PC-3 (cell line): Measurements from ENCODE around the gene PTGR2. TPM values are rescaled to one million over a fixed set of nuclear protein-coding genes. Genes with fewer than 3 reads are reported as not detected.
"Not testable (repeated sequence)": the region's sequence is repeated elsewhere in the genome, so short reads cannot be mapped to it uniquely, and the experiment has no call there.

ENCODE experiments used
- ATAC-seq: fragments of 200-7000 bp; cut with Tn5 transposase; 2 replicates; pipeline ENCODE4 v1.9.1; 2020; ENCODE audit warnings: mild to moderate bottlenecking, moderate library complexity
- BruUV-seq: library from RNA; stranded (reverse); fragments of 400-500 nt; replicated peaks from 2 replicates; lab custom pipeline; 2021; lab: Mats Ljungman, UMichigan
- CTCF ChIA-PET: fragments of 300-600 bp; sonication (Branson Sonifier 250); formaldehyde crosslinking; loops from one replicate; lab custom pipeline; 2022; ENCODE audit warnings: antibody characterized with exemption; lab: Charles Lee
- POLR2A ChIA-PET: fragments of 300-600 bp; sonication (Branson Sonifier 250); formaldehyde crosslinking; loops from one replicate; lab custom pipeline; 2022; ENCODE audit warnings: antibody characterized with exemption; ENCODE audit not compliant: unreplicated experiment; lab: Charles Lee
- DNase-seq: peaks from one replicate; pipeline ENCODE4 v3.0.0-alpha.2; 2015
- H2AFZ ChIP-seq: fragments of 300-600 bp; sonication (generic); 2 replicates; pipeline ENCODE4 v1.6.0; 2016; ENCODE audit warnings: antibody characterized with exemption, low read length
- H3F3A ChIP-seq: fragments of 300-600 bp; sonication (generic); one replicate; pipeline ENCODE4 v1.6.0; 2017; ENCODE audit warnings: antibody characterized with exemption, low read length, control low read depth, mild to moderate bottlenecking; ENCODE audit not compliant: unreplicated experiment
- H3K27ac ChIP-seq: fragments of 300-600 bp; sonication (generic); 2 replicates; pipeline ENCODE4 v1.5.1; 2016; ENCODE audit warnings: mild to moderate bottlenecking, low read length
- H3K27me3 ChIP-seq: fragments of 300-600 bp; sonication (generic); 2 replicates; pipeline ENCODE4 v1.6.1; 2016; ENCODE audit warnings: low read length, mixed read lengths
- H3K36me3 ChIP-seq: fragments of 300-600 bp; sonication (generic); 2 replicates; pipeline ENCODE4 v1.6.1; 2016; ENCODE audit warnings: low read depth, mixed run types, low read length, mixed read lengths
- H3K4me1 ChIP-seq: fragments of 300-600 bp; sonication (generic); 2 replicates; pipeline ENCODE4 v1.5.1; 2016; ENCODE audit warnings: low read length; ENCODE audit not compliant: insufficient read depth
- H3K4me2 ChIP-seq: fragments of 300-600 bp; sonication (generic); 2 replicates; pipeline ENCODE4 v1.6.0; 2016; ENCODE audit warnings: low read length
- H3K4me3 ChIP-seq: fragments of 300-600 bp; sonication (generic); 2 replicates; pipeline ENCODE4 v1.5.1; 2016; ENCODE audit warnings: mild to moderate bottlenecking, low read length, mixed read lengths
- H3K79me2 ChIP-seq: fragments of 300-600 bp; sonication (generic); 2 replicates; pipeline ENCODE4 v1.6.1; 2017; ENCODE audit warnings: low read length, mixed read lengths
- H3K9ac ChIP-seq: fragments of 300-600 bp; sonication (generic); 2 replicates; pipeline ENCODE4 v1.6.0; 2016; ENCODE audit warnings: mild to moderate bottlenecking, low read length
- H3K9me2 ChIP-seq: fragments of 300-600 bp; sonication (generic); replicated peaks from 2 replicates; pipeline ENCODE4 v1.6.1; 2016; ENCODE audit warnings: mixed run types, low read length, mixed read lengths
- H3K9me3 ChIP-seq: fragments of 300-600 bp; sonication (generic); 2 replicates; pipeline ENCODE4 v1.6.1; 2016; ENCODE audit warnings: low read length, mixed read lengths
- H4K20me1 ChIP-seq: fragments of 300-600 bp; sonication (generic); 2 replicates; pipeline ENCODE4 v1.6.1; 2016; ENCODE audit warnings: low read length, mixed read lengths
- EZH2 ChIP-seq: fragments of 300-600 bp; sonication (generic); IDR thresholded peaks from one replicate; pipeline ENCODE4 v1.6.1; 2017; ENCODE audit warnings: antibody characterized with exemption, mild to moderate bottlenecking, low read length; ENCODE audit not compliant: unreplicated experiment
- EZH2phosphoT487 ChIP-seq: fragments of 300-600 bp; sonication (generic); IDR thresholded peaks from 2 replicates; pipeline ENCODE4 v1.6.1; 2018; ENCODE audit warnings: mild to moderate bottlenecking, antibody characterized with exemption, low read length, borderline replicate concordance
- intact Hi-C: fragments of 100-400 bp; cut with micrococcal nuclease; formaldehyde crosslinking; loops from 2 replicates; pipeline ENCODE4 v1.9.0; 2023
- total RNA-seq: library from RNA; depleted of rRNA; stranded (reverse); fragments of >200 nt; gene quantifications from 2 replicates; pipeline ENCODE4 v1.2.3, GENCODE V29; 2014
- TF ChIP-seq, protein P1 (sequence below): fragments of 300-600 bp; sonication (generic); conservative IDR thresholded peaks from 2 replicates; pipeline ENCODE4 v1.5.1; 2017; ENCODE audit warnings: antibody characterized with exemption, low read depth, mild to moderate bottlenecking, low read length

Gene PTGR2
- total RNA-seq, 1 experiment from 2014 or later: 6.2 TPM

DNA sequence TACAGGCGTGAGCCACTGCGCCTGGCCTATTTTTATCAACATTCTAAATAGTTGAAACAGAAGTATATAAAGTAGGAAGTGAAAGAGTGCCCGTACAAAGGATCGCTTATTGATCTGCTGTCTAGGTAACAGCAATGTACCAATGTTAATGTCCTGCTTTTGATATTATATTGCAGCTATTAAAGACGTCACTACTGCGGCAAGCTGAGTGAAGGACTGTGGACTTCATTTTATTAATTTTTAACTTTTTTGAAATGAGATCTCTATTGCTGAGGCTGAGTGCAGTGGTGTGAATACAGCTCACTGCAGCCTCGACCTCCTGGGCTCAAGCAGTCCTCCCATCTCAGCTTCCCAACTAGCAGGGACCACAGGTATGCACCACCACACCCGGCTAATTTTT is 10.8 kb downstream of the PTGR2 start:
- no peaks in the 10 kb centered on the region for H4K20me1 ChIP-seq
- H3F3A ChIP-seq: no peaks in the 10 kb centered on the region
- ATAC-seq: no peak
- H2AFZ ChIP-seq: no peak overlapping the region
- no peaks in the 10 kb centered on the region for H3K9me3 ChIP-seq
- H3K9me2 ChIP-seq: no peaks in the 10 kb centered on the region
- H3K27me3 ChIP-seq: no peaks in the 10 kb centered on the region
- TF ChIP-seq EZH2phosphoT487 (no peak), EZH2 (no peak)
- TF ChIP-seq, protein P1, sequence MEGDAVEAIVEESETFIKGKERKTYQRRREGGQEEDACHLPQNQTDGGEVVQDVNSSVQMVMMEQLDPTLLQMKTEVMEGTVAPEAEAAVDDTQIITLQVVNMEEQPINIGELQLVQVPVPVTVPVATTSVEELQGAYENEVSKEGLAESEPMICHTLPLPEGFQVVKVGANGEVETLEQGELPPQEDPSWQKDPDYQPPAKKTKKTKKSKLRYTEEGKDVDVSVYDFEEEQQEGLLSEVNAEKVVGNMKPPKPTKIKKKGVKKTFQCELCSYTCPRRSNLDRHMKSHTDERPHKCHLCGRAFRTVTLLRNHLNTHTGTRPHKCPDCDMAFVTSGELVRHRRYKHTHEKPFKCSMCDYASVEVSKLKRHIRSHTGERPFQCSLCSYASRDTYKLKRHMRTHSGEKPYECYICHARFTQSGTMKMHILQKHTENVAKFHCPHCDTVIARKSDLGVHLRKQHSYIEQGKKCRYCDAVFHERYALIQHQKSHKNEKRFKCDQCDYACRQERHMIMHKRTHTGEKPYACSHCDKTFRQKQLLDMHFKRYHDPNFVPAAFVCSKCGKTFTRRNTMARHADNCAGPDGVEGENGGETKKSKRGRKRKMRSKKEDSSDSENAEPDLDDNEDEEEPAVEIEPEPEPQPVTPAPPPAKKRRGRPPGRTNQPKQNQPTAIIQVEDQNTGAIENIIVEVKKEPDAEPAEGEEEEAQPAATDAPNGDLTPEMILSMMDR: no peak
- no peak overlapping the region for H3K27ac ChIP-seq
- H3K36me3 ChIP-seq: peaks cover 13% of the 10 kb centered on the region
- DNase-seq: no peak
- no TSS peak for BruUV-seq
- CTCF ChIA-PET: no interaction called here
- no peak overlapping the region for H3K4me2 ChIP-seq
- POLR2A ChIA-PET: no interaction called here
- H3K4me3 ChIP-seq: no peak overlapping the region
- intact Hi-C loops: no loop called here
- no peaks in the 10 kb centered on the region for H3K4me1 ChIP-seq
- H3K9ac ChIP-seq: no peak overlapping the region
- no peaks in the 10 kb centered on the region for H3K79me2 ChIP-seq

DNA sequence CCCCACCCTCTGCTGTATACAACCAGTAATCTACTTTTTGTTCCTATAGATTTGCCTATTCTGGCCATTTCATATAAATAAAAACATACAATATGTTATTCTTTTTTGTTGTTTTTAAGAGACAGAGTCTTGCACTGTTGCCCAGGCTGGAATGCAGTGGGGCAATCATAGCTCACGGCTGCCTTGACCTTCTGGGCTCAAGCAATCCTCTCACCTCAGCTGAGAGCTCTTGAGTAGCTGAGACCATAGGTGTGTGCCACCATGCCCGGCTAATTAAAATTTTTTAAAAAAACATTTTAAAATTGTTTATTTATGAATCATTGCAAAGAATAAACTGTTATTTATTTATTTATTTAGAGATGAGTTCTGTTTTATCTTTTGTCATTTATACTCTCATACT is 11.6 kb downstream of the PTGR2 start:
- POLR2A ChIA-PET: no interaction called here
- Histone ChIP-seq H3K9me3 (no peaks in the 10 kb centered on the region), H3K9me2 (no peaks in the 10 kb centered on the region), H3K4me3 (no peak overlapping the region), H3K4me2 (no peak overlapping the region), H3K36me3 (peaks cover 13% of the 10 kb centered on the region), H4K20me1 (no peaks in the 10 kb centered on the region), H3K79me2 (no peaks in the 10 kb centered on the region), H3K27ac (no peak overlapping the region), H3K9ac (no peak overlapping the region), H2AFZ (no peak overlapping the region), H3F3A (no peaks in the 10 kb centered on the region), H3K4me1 (no peaks in the 10 kb centered on the region), H3K27me3 (no peaks in the 10 kb centered on the region)
- DNase-seq (no peak), ATAC-seq (no peak)
- TF ChIP-seq EZH2: no peak
- intact Hi-C loops: no loop called here
- BruUV-seq: no TSS peak
- CTCF ChIA-PET: no interaction called here

DNA sequence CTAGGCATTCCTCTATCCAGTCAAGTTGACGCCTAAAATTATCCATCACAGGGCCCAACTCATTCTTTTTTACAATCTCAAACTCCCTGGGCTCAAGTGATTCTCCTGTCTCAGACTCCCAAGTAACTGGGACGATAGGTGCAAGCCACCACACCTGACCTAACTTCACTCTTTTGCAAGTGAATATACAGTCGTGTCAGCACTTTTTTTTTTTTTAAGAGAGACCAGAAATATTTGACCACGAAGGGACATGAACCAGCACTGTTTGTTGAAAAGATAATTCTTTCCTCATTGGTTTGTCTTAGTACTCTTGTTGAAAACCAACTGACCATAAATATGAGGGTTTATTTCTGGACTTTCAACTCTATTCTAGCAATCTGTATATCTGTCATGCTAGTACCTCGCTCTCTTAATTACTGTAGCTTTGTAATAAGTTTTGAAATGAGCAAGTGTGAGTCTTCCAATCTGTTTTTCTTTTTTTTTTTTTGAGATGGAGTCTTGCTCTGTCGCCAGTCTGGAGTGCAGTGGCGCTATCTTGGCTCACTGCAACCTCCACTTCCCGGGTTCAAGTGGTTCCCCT is 14.0 kb downstream of the PTGR2 start:
- Histone ChIP-seq H4K20me1 (no peaks in the 10 kb centered on the region), H3K27ac (no peak overlapping the region), H3K9me3 (no peaks in the 10 kb centered on the region), H3K9me2 (no peaks in the 10 kb centered on the region), H2AFZ (no peak overlapping the region), H3K27me3 (no peaks in the 10 kb centered on the region), H3K9ac (no peak overlapping the region), H3F3A (no peaks in the 10 kb centered on the region), H3K4me1 (no peaks in the 10 kb centered on the region), H3K4me3 (no peak overlapping the region), H3K4me2 (no peak overlapping the region), H3K79me2 (no peaks in the 10 kb centered on the region), H3K36me3 (peaks cover 13% of the 10 kb centered on the region)
- intact Hi-C loops: no loop called here
- TF ChIP-seq EZH2: no peak
- no peak for TF ChIP-seq EZH2phosphoT487
- TF ChIP-seq, protein P1: no peak
- no TSS peak for BruUV-seq
- ATAC-seq (no peak), DNase-seq (no peak)
- ChIA-PET POLR2A (no interaction called here), CTCF (no interaction called here)

DNA sequence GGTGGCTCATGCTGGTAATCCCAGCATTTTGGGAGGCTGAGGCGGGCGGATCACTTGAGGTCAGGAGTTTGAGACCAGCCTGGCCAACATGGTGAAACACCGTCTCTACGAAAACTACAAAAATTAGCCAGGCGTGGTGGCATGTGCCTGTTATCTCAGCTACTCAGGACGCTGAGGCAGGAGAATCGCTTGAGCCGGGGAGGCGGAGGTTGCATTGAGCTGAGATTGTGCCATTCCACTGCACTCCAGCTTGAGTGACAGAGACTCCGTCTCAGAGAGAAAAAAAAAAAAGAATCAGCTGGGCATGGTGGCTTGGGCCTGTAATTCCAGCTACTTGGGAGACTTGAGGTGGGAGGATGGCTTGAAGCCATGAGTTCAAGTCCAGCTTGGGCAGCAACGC is 18.1 kb downstream of the PTGR2 start:
- peaks cover 13% of the 10 kb centered on the region; the same call in 1 of the 2 replicates for H3K4me1 ChIP-seq
- ATAC-seq, H3K9me2 ChIP-seq, intact Hi-C loops, BruUV-seq, POLR2A ChIA-PET, H3K9ac ChIP-seq, H3K27me3 ChIP-seq, CTCF ChIA-PET, H4K20me1 ChIP-seq, H3F3A ChIP-seq, H3K36me3 ChIP-seq, DNase-seq, H2AFZ ChIP-seq, H3K4me2 ChIP-seq, H3K79me2 ChIP-seq, H3K9me3 ChIP-seq, H3K4me3 ChIP-seq, H3K27ac ChIP-seq: not testable (repeated sequence)
